Activated CD8-positive, alpha-beta memory T cell treated with anti-CD3 and anti-CD28 coated beads for 1 hour (primary cell): ENCODE results near the gene MAPK6.

Experiments used
- DNase-seq, 2 donors: peaks; one replicate each; pipeline ENCODE4 v3.0.0-alpha.2; 2020; ENCODE audit warnings: low read depth in 1 of 2; ENCODE audit errors: extremely low read depth in 1 of 2

Gene MAPK6

DNA sequence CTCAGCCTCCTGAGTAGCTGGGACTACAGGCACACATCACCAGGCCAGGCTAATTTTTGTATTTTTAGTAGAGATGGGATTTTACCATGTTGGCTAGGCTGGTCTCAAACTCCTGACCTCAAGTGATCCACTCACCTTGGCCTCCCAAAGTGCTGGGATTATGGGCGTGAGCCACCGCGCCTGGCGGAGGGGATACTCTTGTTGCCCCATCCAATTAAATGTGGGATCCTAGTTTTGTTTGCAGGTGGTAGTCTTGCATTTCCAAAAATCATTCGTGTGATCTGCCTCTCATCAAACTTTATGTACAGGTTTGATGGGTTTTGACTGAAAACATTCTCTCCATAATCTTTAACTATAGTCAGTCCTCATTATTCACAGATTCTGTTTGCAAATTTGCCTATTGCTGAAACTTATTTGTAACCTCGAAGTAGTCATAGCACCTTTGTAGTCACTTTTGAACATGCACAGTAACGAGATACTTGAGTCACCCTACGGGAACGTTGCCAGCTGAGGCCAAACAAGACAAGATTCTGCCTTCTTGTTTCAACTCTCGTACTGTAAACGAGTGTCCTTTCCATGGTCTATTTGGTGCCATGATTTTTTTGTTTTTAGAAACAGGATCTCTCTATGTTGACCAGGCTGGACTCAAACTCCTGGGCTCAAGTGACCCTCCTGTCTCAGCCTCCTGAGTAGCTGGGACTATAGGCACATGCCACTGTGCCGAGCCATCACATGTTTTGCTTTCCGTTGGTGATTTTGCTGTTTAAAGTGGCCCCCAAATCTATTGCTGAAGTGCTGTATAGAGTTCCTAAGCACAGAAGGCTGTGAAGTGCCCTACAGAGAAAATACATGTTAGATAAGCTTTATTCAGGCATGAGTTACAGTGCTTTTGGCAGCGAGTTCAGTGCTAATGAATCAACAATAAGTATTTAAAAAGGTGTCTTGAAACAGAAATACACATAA is 8.1 kb upstream of the MAPK6 start:
- DNase-seq = no peak

- DNase-seq = no peak
Observed at GRCh38 chr15:52011711-52012144, 7.3 kb upstream of the MAPK6 start.

DNA sequence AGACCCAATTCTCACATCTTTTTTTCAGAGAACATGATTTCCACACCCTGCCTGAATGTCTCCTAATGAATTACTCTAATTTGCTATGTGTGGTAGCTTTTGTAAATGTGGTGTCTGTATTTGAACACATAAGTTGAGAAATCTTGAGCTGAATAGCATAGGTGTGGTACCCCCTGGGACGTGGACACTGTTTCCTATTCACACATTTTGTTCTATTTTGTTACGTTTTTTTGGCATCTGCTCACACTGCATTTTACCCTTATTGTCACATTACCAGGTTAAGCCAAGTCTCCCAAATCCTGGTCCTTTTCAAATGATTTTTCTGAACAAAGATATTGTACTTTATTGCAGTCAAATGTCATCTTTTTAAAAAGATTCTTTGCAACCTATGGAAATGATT is 6.8 kb upstream of the MAPK6 start:
- DNase-seq = no peak

- DNase-seq = no peak
Observed at GRCh38 chr15:52013151-52013791, 5.7 kb upstream of the MAPK6 start.

DNA sequence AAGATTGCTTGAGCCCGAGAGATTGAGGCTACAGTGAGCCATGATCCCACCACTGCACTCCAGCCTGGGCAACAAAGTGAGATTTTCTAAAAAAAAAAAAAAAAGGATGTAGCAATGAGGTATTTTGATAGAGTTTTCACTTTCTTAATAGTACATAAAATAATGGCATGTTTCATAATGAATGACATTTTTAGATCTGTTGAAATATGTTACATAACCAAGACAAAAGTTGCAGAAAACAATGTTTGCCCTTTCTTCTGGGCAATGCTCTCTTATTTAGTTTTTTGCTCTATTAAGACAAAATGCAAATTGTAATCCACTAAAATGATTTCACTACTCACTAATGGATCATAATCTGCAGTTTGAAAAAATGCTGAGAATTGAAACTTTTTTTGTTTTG is 4.4 kb upstream of the MAPK6 start:
- DNase-seq = no peak

DNA sequence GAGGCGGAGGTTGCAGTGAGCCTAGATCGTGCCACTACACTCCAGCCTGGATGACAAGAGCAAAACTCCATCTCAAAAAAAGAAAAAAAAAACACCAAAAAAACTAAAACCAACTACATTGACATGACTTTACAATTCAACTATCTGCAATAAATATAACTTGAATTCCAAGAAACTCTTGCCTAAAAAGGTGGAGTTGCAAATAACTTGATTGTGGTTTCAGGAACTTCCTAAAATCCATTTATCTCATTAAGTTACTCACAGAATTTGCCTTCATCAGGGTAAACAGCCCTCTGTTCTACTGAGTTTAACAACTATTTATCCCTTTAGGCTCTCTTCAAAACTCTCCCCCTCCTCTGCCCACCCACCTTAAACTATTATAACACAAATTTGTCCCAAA is 2.7 kb upstream of the MAPK6 start:
- DNase-seq = no peak

DNA sequence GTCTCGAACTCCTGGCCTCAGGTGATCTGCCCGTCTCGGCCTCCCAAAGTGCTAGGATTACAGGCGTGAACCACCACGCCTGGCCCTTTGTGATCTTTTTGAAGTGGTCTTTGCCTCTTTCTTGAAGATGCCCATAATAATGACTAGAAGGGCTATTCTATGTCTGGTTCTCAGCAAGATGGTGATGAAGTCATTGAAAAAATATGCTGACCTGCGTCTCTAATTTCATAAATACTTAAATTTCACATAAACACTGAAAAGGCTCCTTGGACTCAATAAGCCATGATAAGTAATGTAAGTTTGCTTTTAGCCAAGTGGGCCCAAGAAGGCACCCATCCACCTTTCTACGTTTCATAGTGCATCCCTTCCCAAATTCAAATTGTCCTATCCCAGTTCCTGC is 775 bp upstream of the MAPK6 start:
- DNase-seq = no peak

- DNase-seq = peak in 1 of 2 donors; percentile 43
Observed at GRCh38 chr15:52019394-52020220, 588 bp downstream of the MAPK6 start.

DNA sequence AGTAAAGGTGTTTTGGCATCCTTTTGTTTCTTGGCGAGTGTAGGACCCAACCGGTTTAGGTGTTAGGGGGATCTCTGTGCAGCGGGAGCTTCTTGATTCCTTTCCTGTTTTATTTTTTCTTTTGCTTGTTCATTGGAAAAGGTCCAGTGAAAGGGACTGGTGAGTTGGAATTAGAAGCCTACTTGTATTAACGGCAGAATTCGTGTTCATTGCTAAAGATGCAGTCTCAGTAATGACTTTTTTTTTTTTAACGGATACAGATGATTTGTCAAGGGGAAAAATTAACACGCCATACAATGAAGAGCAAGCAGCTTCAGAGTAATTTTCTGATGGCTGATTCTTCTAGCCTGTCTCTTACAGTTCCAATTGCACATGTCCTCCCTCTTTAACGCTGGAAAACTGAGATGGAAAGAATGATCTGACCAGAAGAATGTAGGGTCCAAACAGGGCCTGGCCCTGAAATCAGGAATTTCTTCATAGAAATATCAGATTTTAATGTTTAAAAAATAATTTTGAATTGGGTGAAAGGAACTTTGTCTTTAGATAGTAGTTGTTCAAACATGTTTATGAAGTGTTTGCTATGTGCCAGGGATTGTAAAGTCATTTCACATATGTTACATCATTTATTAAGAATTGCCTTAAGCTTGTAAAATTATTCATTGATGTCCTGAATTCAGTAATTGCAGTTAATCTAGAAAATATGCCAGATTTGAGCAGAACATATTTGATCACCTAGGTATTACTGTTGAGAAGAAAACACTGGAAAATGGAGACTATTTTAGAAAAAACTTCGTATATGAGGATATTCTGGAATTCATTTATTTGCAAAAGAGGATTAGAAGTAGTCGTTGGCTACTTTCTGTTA is 1.4 kb downstream of the MAPK6 start:
- DNase-seq = no peak

GRCh38 chr15:52021128-52021671 is 2.2 kb downstream of the MAPK6 start:
- DNase-seq = peak; percentile 36 to 46

- DNase-seq = no peak
Observed at GRCh38 chr15:52021892-52022540, 3.0 kb downstream of the MAPK6 start.

DNA sequence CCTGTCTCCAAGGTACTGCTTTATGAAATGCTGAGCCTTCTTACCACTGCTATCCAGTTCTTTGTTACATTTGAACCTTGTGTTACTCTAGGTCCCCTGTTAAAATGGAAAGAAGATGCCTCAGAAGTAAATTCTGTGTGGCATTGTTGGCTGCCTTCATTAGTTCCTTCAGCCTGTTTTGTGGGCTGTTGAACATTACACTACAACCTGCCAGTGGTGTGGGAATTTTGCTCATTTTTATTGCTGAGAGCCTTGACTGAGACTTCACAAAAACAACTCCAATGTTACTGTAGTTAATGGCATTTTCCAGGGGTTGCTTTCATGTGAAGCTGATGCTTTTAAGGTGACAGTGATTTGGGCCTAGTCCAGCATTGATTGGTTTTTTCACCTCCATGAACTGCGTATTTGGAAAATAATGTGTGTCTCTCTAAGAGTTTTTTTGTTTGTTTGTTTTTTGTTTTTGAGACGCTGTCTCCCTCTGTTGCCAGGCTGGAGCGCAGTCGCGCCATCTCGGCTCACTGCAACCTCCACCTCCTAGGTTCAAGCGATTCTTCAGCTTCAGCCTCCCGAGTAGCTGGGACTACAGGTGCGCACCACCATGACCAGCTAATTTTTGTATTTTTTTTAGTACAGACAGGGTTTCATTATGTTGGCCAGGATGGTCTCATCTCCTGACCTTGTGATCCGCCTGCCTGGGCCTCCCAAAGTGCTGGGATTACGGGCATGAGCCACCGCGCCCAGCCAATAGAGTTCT is 4.3 kb downstream of the MAPK6 start:
- no peak for DNase-seq

DNA sequence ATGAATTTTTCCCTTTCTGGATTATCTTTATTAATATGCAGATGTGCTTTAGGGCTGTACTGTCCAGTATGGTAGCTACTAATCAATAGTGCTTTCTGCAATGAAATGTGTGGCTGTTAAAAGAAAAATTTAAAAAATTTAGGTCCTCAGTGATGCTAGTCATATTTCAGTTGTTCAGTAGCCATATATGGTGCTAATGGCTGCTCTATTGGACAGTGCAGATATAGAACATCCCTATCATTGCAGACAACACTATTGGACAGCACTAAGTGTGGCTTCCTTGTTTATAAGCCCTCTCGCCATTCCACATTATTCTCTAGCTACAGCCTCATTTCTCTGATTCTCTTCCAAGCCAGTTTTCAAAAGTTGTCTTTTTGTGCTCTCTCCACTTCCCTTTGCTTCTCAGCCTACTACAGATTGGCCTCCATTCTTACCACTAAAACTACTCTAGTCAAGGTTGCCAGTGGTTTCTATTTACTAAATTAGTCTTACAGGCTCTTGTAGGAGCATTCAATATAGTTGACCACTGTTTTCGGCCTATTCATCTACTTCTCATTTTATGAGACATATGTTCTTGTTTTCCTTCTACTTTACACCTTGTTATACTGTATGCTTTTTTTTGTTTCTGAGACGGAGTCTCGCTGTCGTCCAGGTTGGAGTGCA is 9.5 kb downstream of the MAPK6 start:
- no peak for DNase-seq

DNA sequence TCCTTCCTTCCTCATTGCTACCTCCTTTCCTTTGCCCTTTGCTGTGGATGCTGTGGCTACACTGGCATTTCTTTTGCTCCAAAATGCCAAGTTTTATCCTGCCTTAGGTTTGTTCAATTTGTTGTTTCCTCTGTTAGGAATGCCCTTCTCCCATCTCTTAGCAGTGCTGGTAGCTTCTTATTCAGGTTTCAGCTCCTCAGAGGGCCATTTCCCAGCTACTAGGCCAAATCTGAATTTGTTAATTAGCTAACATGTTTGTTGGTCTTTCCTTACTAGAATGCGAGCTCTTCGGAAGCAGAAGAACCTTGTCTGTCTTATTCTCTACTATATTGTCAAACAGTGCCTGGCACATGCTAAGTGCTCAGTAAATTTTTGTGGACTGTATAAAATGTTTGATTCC is 11.0 kb downstream of the MAPK6 start:
- no peak for DNase-seq

DNA sequence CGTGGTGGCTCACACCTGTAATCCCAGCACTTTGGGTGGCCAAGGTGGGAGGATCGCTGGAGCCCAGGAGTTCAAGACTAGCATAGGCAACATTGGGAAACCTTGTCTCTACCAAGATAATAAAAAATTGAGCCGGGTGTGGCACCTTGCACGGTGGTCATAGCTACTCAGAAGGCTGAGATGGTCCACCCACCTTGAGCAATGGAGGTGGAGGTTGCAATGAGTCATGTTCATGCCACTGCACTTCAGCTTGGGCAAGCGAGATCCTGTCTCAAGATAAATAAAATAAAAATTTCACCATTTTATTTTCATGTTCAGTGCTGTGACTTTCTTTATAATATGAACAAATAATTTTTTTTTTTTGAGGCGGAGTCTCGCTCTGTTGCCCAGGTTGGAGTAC is 12.5 kb downstream of the MAPK6 start:
- DNase-seq = no peak

DNA sequence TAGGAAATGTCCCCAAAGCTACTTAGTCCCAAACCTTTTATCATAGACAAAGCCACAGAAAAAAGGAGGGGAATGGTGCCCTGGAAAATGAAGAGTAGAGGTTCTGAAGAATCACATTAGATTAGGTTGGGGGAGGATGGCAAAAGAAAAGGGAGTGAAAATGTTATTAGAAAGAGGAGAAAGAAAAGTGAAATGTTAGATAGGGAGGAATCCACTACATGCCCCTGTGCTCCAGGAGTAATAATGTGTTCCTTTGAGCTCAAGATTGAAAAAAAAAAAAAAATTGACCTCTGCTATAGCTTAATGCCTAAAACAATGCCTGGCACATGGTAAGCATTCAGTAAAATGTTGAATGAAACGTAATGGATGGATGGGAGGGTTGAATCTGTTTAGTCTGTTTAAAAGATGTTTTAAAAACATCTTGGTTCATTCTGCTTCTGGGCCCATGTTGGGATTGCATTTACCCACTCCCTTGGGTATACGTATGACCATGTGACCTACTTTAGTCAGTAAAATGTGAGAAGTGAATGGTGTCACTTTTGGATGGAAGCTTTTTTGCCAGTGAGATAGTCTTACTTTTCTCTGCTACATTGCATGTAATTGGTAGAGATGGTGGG is 19.0 kb downstream of the MAPK6 start:
- DNase-seq = no peak

- DNase-seq = no peak
Observed at GRCh38 chr15:52039925-52040781, 21.1 kb downstream of the MAPK6 start.
